Effector CD8-positive, alpha-beta T cell (primary cell): ENCODE results near the gene CMSS1.

Source experiments
- DNase-seq: peaks from one replicate; lab custom pipeline; 2025; lab: John Stamatoyannopoulos, UW

Gene CMSS1

GRCh38 chr3:100179692-100180349, 362.2 kb downstream of the CMSS1 start:
- no peak for DNase-seq

- DNase-seq, result no peak
Measured at GRCh38 chr3:100183608-100184125, 366.0 kb downstream of the CMSS1 start.

GRCh38 chr3:100184948-100185570, 367.4 kb downstream of the CMSS1 start:
- DNase-seq, result no peak

- DNase-seq, result no peak
Measured at GRCh38 chr3:100185847-100186246, 368.2 kb downstream of the CMSS1 start.

GRCh38 chr3:100189444-100189964, 371.8 kb downstream of the CMSS1 start:
- no peak for DNase-seq

GRCh38 chr3:100195375-100195774, 377.7 kb downstream of the CMSS1 start:
- DNase-seq, result no peak

GRCh38 chr3:100197876-100198275, 380.2 kb downstream of the CMSS1 start:
- DNase-seq, result no peak

GRCh38 chr3:100198579-100199269, 381.1 kb downstream of the CMSS1 start:
- DNase-seq, result no peak

GRCh38 chr3:100205171-100205570, 387.5 kb downstream of the CMSS1 start:
- no peak for DNase-seq

- no peak for DNase-seq
Measured at GRCh38 chr3:100206687-100207086, 389.0 kb downstream of the CMSS1 start.

- no peak for DNase-seq
Measured at GRCh38 chr3:100207886-100208285, 390.2 kb downstream of the CMSS1 start.

GRCh38 chr3:100209169-100209568, 391.5 kb downstream of the CMSS1 start:
- DNase-seq, result no peak

GRCh38 chr3:100209948-100210771, 392.5 kb downstream of the CMSS1 start:
- DNase-seq, result no peak

- DNase-seq, result no peak
Measured at GRCh38 chr3:100210772-100211135, 393.1 kb downstream of the CMSS1 start.

GRCh38 chr3:100213891-100214573, 396.4 kb downstream of the CMSS1 start:
- DNase-seq, result no peak

- no peak for DNase-seq
Measured at GRCh38 chr3:100214574-100214964, 396.9 kb downstream of the CMSS1 start.

- no peak for DNase-seq
Measured at GRCh38 chr3:100216713-100217112, 399.1 kb downstream of the CMSS1 start.

- DNase-seq, result no peak
Measured at GRCh38 chr3:100221159-100221558, 403.5 kb downstream of the CMSS1 start.

- DNase-seq, result no peak
Measured at GRCh38 chr3:100225193-100225592, 407.5 kb downstream of the CMSS1 start.

- DNase-seq, result no peak
Measured at GRCh38 chr3:100225883-100226282, 408.2 kb downstream of the CMSS1 start.

- no peak for DNase-seq
Measured at GRCh38 chr3:100226712-100227429, 409.2 kb downstream of the CMSS1 start.
